ENCODE data around the gene ZNF423.

Gene ZNF423

GRCh38 chr16:49598383-49599170 lies 257.3 kb downstream of the ZNF423 start:
- DNase-seq (ENCODE audit: low read depth) = no peak

GRCh38 chr16:49597796-49598195 lies 258.1 kb downstream of the ZNF423 start:
- DNase-seq (ENCODE audit: low read depth) = no peak

GRCh38 chr16:49596648-49597291 lies 259.1 kb downstream of the ZNF423 start:
- DNase-seq (ENCODE audit: low read depth) = no peak

- no peak for DNase-seq (ENCODE audit: low read depth)
These were observed 259.8 kb downstream of the ZNF423 start for GRCh38 chr16:49596068-49596467.

- DNase-seq (ENCODE audit: low read depth) = no peak
These were observed 261.0 kb downstream of the ZNF423 start for GRCh38 chr16:49594685-49595498.

- DNase-seq (ENCODE audit: low read depth) = no peak
These were observed 261.8 kb downstream of the ZNF423 start for GRCh38 chr16:49594153-49594552.

- no peak for DNase-seq (ENCODE audit: low read depth)
These were observed 262.4 kb downstream of the ZNF423 start for GRCh38 chr16:49593424-49594040.

GRCh38 chr16:49592546-49593423 lies 263.1 kb downstream of the ZNF423 start:
- peak; percentile 27 for DNase-seq (ENCODE audit: low read depth)

- no peak for DNase-seq (ENCODE audit: low read depth)
These were observed 265.6 kb downstream of the ZNF423 start for GRCh38 chr16:49590166-49590871.

GRCh38 chr16:49589544-49590031 lies 266.3 kb downstream of the ZNF423 start:
- no peak for DNase-seq (ENCODE audit: low read depth)

- DNase-seq (ENCODE audit: low read depth) = no peak
These were observed 267.1 kb downstream of the ZNF423 start for GRCh38 chr16:49588729-49589384.

GRCh38 chr16:49588026-49588425 lies 267.9 kb downstream of the ZNF423 start:
- no peak for DNase-seq (ENCODE audit: low read depth)

GRCh38 chr16:49587511-49587910 lies 268.4 kb downstream of the ZNF423 start:
- DNase-seq (ENCODE audit: low read depth) = no peak

- DNase-seq (ENCODE audit: low read depth) = no peak
These were observed 269.2 kb downstream of the ZNF423 start for GRCh38 chr16:49586466-49587450.

- no peak for DNase-seq (ENCODE audit: low read depth)
These were observed 270.6 kb downstream of the ZNF423 start for GRCh38 chr16:49585143-49585832.

GRCh38 chr16:49583911-49584310 lies 272.0 kb downstream of the ZNF423 start:
- no peak for DNase-seq (ENCODE audit: low read depth)

- DNase-seq (ENCODE audit: low read depth) = no peak
These were observed 274.1 kb downstream of the ZNF423 start for GRCh38 chr16:49581630-49582298.
